ENCODE results near the gene UBE3A. TPM values are rescaled to one million over a fixed set of nuclear protein-coding genes. Genes with fewer than 3 reads are reported as not detected.
A peak's percentile ranks its signal among the peaks of the same experiment; 100 is the strongest.

Gene UBE3A
- 10 to 100 TPM; 85.7 to 92.3 TPM for total RNA-seq

GRCh38 chr15:25438601-25439368 is at the start of gene UBE3A:
UBE3A (minus strand) TSS chr15:25439024; CDS start chr15:25409107, 29,917 bp downstream.
- H3K27me3 Mint-ChIP-seq (ENCODE audit: low read depth): no peaks in the 10 kb centered on the region
- peak within 1 kb of the TSS; percentile 91 for H3K27ac Mint-ChIP-seq
- H3K36me3 Mint-ChIP-seq (ENCODE audit: low read depth): peaks cover 10% of the 10 kb centered on the region
- H3K4me3 Mint-ChIP-seq: peak within 1 kb of the TSS; percentile 88
- CTCF ChIA-PET: interaction anchor here (0.7 kb wide), 2 partner anchors 84 to 149 kb away, joined by 3 read pairs; no protein-coding TSS in a partner anchor
- peak; percentile 89 for DNase-seq
- intact Hi-C loops (cut with micrococcal nuclease): loop anchor here (1.0 to 5.0 kb wide), 9 partner anchors 22 to 1866 kb away; no protein-coding TSS in a partner anchor
- peaks cover 29% of the 10 kb centered on the region for H3K4me1 Mint-ChIP-seq (ENCODE audit: low read depth)
- H3K9me3 Mint-ChIP-seq: no peaks in the 10 kb centered on the region

- Mint-ChIP-seq H3K4me1 (ENCODE audit: low read depth) (no peaks in the 10 kb centered on the region), H3K4me3 (no peak overlapping the region), H3K9me3 (peaks cover 9% of the 10 kb centered on the region), H3K36me3 (ENCODE audit: low read depth) (peaks cover 2% of the 10 kb centered on the region), H3K27me3 (ENCODE audit: low read depth) (peaks cover 6% of the 10 kb centered on the region), H3K27ac (no peak overlapping the region)
- CTCF ChIA-PET: no interaction called here
- no peak for DNase-seq
- intact Hi-C loops (cut with micrococcal nuclease): no loop called here
These were observed 48.5 kb upstream of the UBE3A start for GRCh38 chr15:25487226-25487884.

- no peaks in the 10 kb centered on the region for H3K36me3 Mint-ChIP-seq (ENCODE audit: low read depth)
- no peaks in the 10 kb centered on the region for H3K4me1 Mint-ChIP-seq (ENCODE audit: low read depth)
- intact Hi-C loops (cut with micrococcal nuclease): no loop called here
- CTCF ChIA-PET: no interaction called here
- H3K4me3 Mint-ChIP-seq: no peak overlapping the region
- no peak for DNase-seq
- H3K27ac Mint-ChIP-seq: no peak overlapping the region
- peaks cover 6% of the 10 kb centered on the region for H3K27me3 Mint-ChIP-seq (ENCODE audit: low read depth)
- peaks cover 7% of the 10 kb centered on the region for H3K9me3 Mint-ChIP-seq
These were observed 47.2 kb upstream of the UBE3A start for GRCh38 chr15:25486051-25486450.

GRCh38 chr15:25481208-25481859 is 42.5 kb upstream of the UBE3A start:
- Mint-ChIP-seq H3K4me3 (no peak overlapping the region), H3K27me3 (ENCODE audit: low read depth) (peaks cover 8% of the 10 kb centered on the region), H3K9me3 (no peaks in the 10 kb centered on the region), H3K36me3 (ENCODE audit: low read depth) (no peaks in the 10 kb centered on the region), H3K27ac (no peak overlapping the region), H3K4me1 (ENCODE audit: low read depth) (no peaks in the 10 kb centered on the region)
- intact Hi-C loops (cut with micrococcal nuclease): no loop called here
- DNase-seq: no peak
- CTCF ChIA-PET: no interaction called here

GRCh38 chr15:25478313-25478712 is 39.5 kb upstream of the UBE3A start:
- Mint-ChIP-seq H3K4me3 (no peak overlapping the region), H3K27me3 (ENCODE audit: low read depth) (peaks cover 5% of the 10 kb centered on the region), H3K27ac (no peak overlapping the region), H3K9me3 (no peaks in the 10 kb centered on the region), H3K4me1 (ENCODE audit: low read depth) (no peaks in the 10 kb centered on the region), H3K36me3 (ENCODE audit: low read depth) (no peaks in the 10 kb centered on the region)
- intact Hi-C loops (cut with micrococcal nuclease): no loop called here
- DNase-seq: no peak
- CTCF ChIA-PET: no interaction called here

GRCh38 chr15:25477816-25478215 is 39.0 kb upstream of the UBE3A start:
- DNase-seq: no peak
- no peak overlapping the region for H3K4me3 Mint-ChIP-seq
- no peak overlapping the region for H3K27ac Mint-ChIP-seq
- H3K27me3 Mint-ChIP-seq (ENCODE audit: low read depth): peaks cover 5% of the 10 kb centered on the region
- H3K4me1 Mint-ChIP-seq (ENCODE audit: low read depth): no peaks in the 10 kb centered on the region
- no peaks in the 10 kb centered on the region for H3K36me3 Mint-ChIP-seq (ENCODE audit: low read depth)
- no peaks in the 10 kb centered on the region for H3K9me3 Mint-ChIP-seq
- intact Hi-C loops (cut with micrococcal nuclease): no loop called here
- CTCF ChIA-PET: no interaction called here

GRCh38 chr15:25474251-25474650 is 35.4 kb upstream of the UBE3A start:
- no peak overlapping the region for H3K27ac Mint-ChIP-seq
- H3K4me1 Mint-ChIP-seq (ENCODE audit: low read depth): no peaks in the 10 kb centered on the region
- DNase-seq: no peak
- peaks cover 2% of the 10 kb centered on the region for H3K27me3 Mint-ChIP-seq (ENCODE audit: low read depth)
- no peaks in the 10 kb centered on the region for H3K36me3 Mint-ChIP-seq (ENCODE audit: low read depth)
- intact Hi-C loops (cut with micrococcal nuclease): no loop called here
- H3K4me3 Mint-ChIP-seq: no peak overlapping the region
- CTCF ChIA-PET: interaction anchor here (0.5 kb wide), 1 partner anchor 34 kb away, joined by 3 read pairs; no protein-coding TSS in a partner anchor
- H3K9me3 Mint-ChIP-seq: peaks cover 8% of the 10 kb centered on the region

- CTCF ChIA-PET: interaction anchor here (0.6 kb wide), 1 partner anchor 1512 kb away, joined by 4 read pairs; no protein-coding TSS in a partner anchor
- no peaks in the 10 kb centered on the region for H3K36me3 Mint-ChIP-seq (ENCODE audit: low read depth)
- H3K27me3 Mint-ChIP-seq (ENCODE audit: low read depth): peaks cover 16% of the 10 kb centered on the region
- no peak overlapping the region for H3K27ac Mint-ChIP-seq
- intact Hi-C loops (cut with micrococcal nuclease): no loop called here
- H3K9me3 Mint-ChIP-seq: peaks cover 8% of the 10 kb centered on the region
- no peak overlapping the region for H3K4me3 Mint-ChIP-seq
- DNase-seq: no peak
- no peaks in the 10 kb centered on the region for H3K4me1 Mint-ChIP-seq (ENCODE audit: low read depth)
These were observed 31.4 kb upstream of the UBE3A start for GRCh38 chr15:25470230-25470629.

GRCh38 chr15:25469377-25469776 is 30.6 kb upstream of the UBE3A start:
- H3K27me3 Mint-ChIP-seq (ENCODE audit: low read depth): peaks cover 16% of the 10 kb centered on the region
- CTCF ChIA-PET: interaction anchor here (0.6 kb wide), 1 partner anchor 32 kb away, joined by 3 read pairs; no protein-coding TSS in a partner anchor
- no peaks in the 10 kb centered on the region for H3K4me1 Mint-ChIP-seq (ENCODE audit: low read depth)
- no peak overlapping the region for H3K27ac Mint-ChIP-seq
- no peak overlapping the region for H3K4me3 Mint-ChIP-seq
- H3K9me3 Mint-ChIP-seq: peaks cover 8% of the 10 kb centered on the region
- no peak for DNase-seq
- H3K36me3 Mint-ChIP-seq (ENCODE audit: low read depth): no peaks in the 10 kb centered on the region
- intact Hi-C loops (cut with micrococcal nuclease): no loop called here

- CTCF ChIA-PET: interaction anchor here (0.6 kb wide), 1 partner anchor 33 kb away, joined by 3 read pairs; no protein-coding TSS in a partner anchor
- DNase-seq: no peak
- Mint-ChIP-seq H3K4me3 (no peak overlapping the region), H3K9me3 (peaks cover 8% of the 10 kb centered on the region), H3K36me3 (ENCODE audit: low read depth) (no peaks in the 10 kb centered on the region), H3K27me3 (ENCODE audit: low read depth) (peaks cover 16% of the 10 kb centered on the region), H3K27ac (no peak overlapping the region), H3K4me1 (ENCODE audit: low read depth) (no peaks in the 10 kb centered on the region)
- intact Hi-C loops (cut with micrococcal nuclease): no loop called here
These were observed 29.8 kb upstream of the UBE3A start for GRCh38 chr15:25468611-25469010.

- Mint-ChIP-seq H3K4me3 (no peak overlapping the region), H3K4me1 (ENCODE audit: low read depth) (no peaks in the 10 kb centered on the region), H3K27ac (no peak overlapping the region), H3K9me3 (peaks cover 2% of the 10 kb centered on the region), H3K36me3 (ENCODE audit: low read depth) (no peaks in the 10 kb centered on the region), H3K27me3 (ENCODE audit: low read depth) (peaks cover 14% of the 10 kb centered on the region)
- intact Hi-C loops (cut with micrococcal nuclease): no loop called here
- DNase-seq: no peak
- CTCF ChIA-PET: interaction anchor here (0.6 kb wide), 1 partner anchor 590 kb away, joined by 3 read pairs; no protein-coding TSS in a partner anchor
These were observed 27.0 kb upstream of the UBE3A start for GRCh38 chr15:25465835-25466234.

GRCh38 chr15:25464784-25465183 is 26.0 kb upstream of the UBE3A start:
- Mint-ChIP-seq H3K36me3 (ENCODE audit: low read depth) (no peaks in the 10 kb centered on the region), H3K4me3 (no peak overlapping the region), H3K27me3 (ENCODE audit: low read depth) (peaks cover 14% of the 10 kb centered on the region), H3K4me1 (ENCODE audit: low read depth) (no peaks in the 10 kb centered on the region), H3K9me3 (no peaks in the 10 kb centered on the region), H3K27ac (no peak overlapping the region)
- CTCF ChIA-PET: no interaction called here
- no peak for DNase-seq
- intact Hi-C loops (cut with micrococcal nuclease): no loop called here

Measured in activated naive CD4-positive, alpha-beta T cell treated with anti-CD3 and anti-CD28 coated beads for 36 hours (primary cell).